Renal cortical epithelial cell (primary cell): Measurements from ENCODE around the gene ZNF414. TPM values are rescaled to one million over a fixed set of nuclear protein-coding genes. Genes with fewer than 3 reads are reported as not detected.

Experiments used
- DNase-seq: peaks from one replicate; pipeline ENCODE4 v3.0.0-alpha.2; 2011; ENCODE audit warnings: low read depth
- total RNA-seq: library from RNA; depleted of rRNA; stranded (reverse); fragments of >200 nt; gene quantifications from 2 replicates; pipeline ENCODE4 v1.2.3, GENCODE V29; 2014

The ZNF414 gene
- total RNA-seq, 1 donor from 2014 or later, result 10.6 TPM

DNA sequence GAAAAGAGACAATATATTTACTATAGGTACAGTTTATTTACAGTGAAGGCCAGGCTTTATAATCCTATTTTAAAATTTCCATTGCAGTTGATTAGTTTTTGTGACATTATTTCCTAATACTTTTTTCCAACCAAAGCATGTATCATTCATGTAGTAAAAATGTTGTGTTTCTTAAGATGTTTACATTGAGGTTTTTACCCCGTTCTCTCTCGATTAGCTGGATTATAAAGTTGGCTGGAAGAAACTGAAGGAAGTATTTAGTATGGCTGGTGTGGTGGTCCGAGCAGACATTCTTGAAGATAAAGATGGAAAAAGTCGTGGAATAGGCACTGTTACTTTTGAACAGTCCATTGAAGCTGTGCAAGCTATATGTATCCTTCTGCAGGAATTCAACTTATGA lies 47.9 kb downstream of the ZNF414 start:
- no peak for DNase-seq

DNA sequence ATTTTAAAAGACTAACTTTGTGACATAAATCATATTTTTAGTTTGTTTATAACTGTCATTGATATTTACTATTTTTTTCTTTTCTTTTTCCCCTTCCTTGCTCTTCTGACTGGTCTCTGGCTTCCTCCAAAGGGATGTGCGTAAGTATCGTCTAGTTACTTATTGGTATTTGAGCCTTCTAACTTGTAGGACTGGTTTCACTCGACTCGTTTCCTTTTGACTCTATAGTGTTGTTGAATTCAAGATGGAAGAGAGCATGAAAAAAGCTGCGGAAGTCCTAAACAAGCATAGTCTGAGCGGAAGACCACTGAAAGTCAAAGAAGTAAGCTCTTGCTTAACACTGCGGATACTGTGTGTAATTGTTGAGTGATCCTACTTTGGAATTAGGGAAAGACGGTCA lies 50.6 kb downstream of the ZNF414 start:
- DNase-seq, result no peak

DNA sequence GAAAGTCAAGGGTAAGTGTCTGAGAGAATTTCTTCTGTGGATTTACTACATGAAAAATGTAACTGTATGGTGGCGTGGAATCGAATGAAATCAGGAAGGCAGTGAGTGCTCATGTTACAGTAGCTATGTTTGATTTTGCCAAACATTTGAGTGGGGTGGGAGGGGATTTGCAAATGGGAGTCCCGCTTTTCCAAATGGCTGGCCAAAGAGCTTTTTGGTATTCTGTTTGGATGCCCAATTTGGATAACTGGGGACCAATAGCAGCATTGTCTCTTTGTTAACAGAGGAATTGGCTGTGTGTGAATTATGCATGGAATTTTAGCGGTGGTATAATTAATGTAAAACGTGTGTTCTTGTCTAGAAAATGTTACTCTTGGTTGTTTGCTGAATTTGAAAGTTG lies 51.4 kb downstream of the ZNF414 start:
- no peak for DNase-seq

DNA sequence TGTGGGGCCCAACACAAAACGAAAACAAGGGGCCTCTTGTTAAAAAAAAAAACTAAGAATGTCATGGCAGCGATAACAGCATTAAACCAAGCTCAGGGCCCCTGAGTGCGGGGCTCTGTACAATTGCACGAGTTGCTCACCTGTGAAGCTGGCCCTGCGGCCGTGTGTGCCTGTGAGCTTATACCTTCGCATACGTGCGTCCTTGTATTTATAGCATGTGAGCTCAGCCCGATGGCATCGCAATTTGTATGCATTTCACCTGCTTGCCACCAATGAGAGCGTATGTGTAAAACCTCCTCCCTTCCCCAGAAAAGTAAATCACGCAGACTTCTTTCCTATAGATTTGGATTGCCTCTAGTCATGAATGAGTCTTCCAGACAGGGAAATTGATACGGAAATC lies 52.1 kb downstream of the ZNF414 start:
- no peak for DNase-seq

DNA sequence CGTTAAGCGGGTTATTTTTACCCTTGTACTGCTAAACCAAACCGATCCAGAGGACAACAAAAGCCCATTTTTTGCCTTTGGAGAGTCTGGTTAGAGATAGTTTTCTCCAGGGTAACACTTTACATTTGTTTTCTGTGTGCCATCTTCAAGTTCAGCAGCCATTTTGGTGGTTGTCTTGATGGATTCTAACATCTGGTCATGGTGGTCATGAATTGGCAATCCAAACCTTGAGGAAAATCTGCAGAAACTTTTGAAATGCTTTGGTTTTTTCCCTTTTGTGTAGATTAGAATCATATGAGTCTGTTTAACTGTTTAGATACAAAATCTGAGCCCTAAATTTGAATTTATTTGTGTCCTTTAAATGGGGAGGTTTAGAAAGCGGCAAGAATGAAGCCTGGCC lies 52.6 kb downstream of the ZNF414 start:
- no peak for DNase-seq

DNA sequence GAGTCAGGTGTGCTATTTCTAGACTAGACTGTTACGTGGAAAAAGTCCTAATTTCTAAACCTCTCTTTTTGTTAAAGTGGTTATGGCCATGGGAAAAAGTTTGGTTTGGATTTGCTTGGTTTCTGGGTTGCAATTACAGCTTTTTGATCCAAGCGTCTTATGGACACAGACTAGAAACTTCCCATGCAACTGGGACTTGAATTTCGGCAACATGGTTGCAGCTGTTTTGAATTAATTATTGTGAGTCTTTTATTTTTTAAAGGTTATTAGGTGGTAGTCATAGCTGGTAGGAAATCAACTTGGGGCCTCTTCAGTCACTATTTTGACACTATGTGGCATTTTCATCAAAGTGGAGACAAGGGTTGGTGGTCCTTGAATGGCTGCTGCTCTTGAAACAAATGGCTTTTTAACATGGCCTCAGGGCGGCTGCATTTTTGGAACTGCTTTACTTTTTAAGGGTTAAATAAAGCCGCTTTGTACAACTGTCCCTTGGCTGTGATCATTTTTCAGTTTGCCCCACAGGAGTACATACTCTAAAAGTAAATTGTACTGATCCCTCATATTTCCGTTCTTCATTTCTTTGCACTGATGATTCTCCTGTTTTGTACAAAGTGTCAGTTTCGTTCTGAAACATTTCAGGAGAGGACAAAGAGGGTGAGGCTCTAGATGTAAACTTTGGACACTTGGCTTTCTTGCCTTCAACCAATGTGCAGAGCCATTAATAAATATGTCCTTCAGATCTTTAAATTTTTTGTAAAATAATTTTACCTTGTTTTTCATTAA lies 53.3 kb downstream of the ZNF414 start:
- no peak for DNase-seq

Other genes with a start within 250 kb of the ZNF414 start
- gene CD320, start 205.8 kb downstream of the ZNF414 start, total RNA-seq, result 24.1 and 24.6 TPM in 2 replicates
- gene NDUFA7, start 192.8 kb downstream of the ZNF414 start, total RNA-seq, result 7.2 and 21.5 TPM in 2 replicates
- gene RPS28, start 192.7 kb downstream of the ZNF414 start, total RNA-seq, result 140 and 177 TPM in 2 replicates
- 0.45 and 1.0 TPM in 2 replicates for gene KANK3, start 170.9 kb downstream of the ZNF414 start, total RNA-seq
- gene ANGPTL4, start 150.0 kb downstream of the ZNF414 start, total RNA-seq, result 17.2 and 34.9 TPM in 2 replicates
- gene RAB11B, start 123.8 kb downstream of the ZNF414 start, total RNA-seq, result 29.3 and 151 TPM in 2 replicates
- gene MARCHF2, start 100.9 kb downstream of the ZNF414 start, total RNA-seq, result 74.8 and 186 TPM in 2 replicates
- 35.8 and 98.8 TPM in 2 replicates for gene HNRNPM, start 69.2 kb downstream of the ZNF414 start, total RNA-seq
- not detected in 2 replicates for gene PRAM1, start 11.5 kb downstream of the ZNF414 start, total RNA-seq
- 0.05 and 0.17 TPM in 2 replicates for gene MYO1F, start 63.3 kb upstream of the ZNF414 start, total RNA-seq
- 0.69 and 10.7 TPM in 2 replicates for gene ADAMTS10, start 96.5 kb upstream of the ZNF414 start, total RNA-seq
- not detected in 2 replicates for gene NFILZ, start 116.5 kb upstream of the ZNF414 start, total RNA-seq
- gene ACTL9, start 184.6 kb upstream of the ZNF414 start, total RNA-seq, result not detected in 2 replicates
- not detected in 2 replicates for gene OR2Z1, start 207.5 kb upstream of the ZNF414 start, total RNA-seq